Skeletal muscle satellite cell (primary cell): ENCODE data around the gene KRTAP2-1. TPM values are rescaled to one million over a fixed set of nuclear protein-coding genes. Genes with fewer than 3 reads are reported as not detected.
"Not testable (repeated sequence)": the region's sequence is repeated elsewhere in the genome, so short reads cannot be mapped to it uniquely, and the experiment has no call there.

Experiments used
- H3K27me3 ChIP-seq: 2 replicates; pipeline ENCODE4 v1.7.0; 2013; ENCODE audit warnings: low read length; ENCODE audit not compliant: control insufficient read depth, insufficient read depth
- H3K36me3 ChIP-seq: 2 replicates; pipeline ENCODE4 v1.7.0; 2013; ENCODE audit warnings: mild to moderate bottlenecking, control low read depth, low read length; ENCODE audit not compliant: insufficient read depth
- H3K4me1 ChIP-seq: 2 replicates; pipeline ENCODE4 v1.7.0; 2013; ENCODE audit warnings: low read length; ENCODE audit not compliant: control insufficient read depth, insufficient read depth
- H3K4me2 ChIP-seq: 2 replicates; pipeline ENCODE4 v1.7.0; 2013; ENCODE audit warnings: mild to moderate bottlenecking, low read length
- H3K4me3 ChIP-seq: 2 replicates; pipeline ENCODE4 v1.7.0; 2013; ENCODE audit warnings: low read length
- H3K9ac ChIP-seq: 2 replicates; pipeline ENCODE4 v1.7.0; 2013; ENCODE audit warnings: mild to moderate bottlenecking, low read depth, low read length, moderate library complexity
- H3K9me3 ChIP-seq: replicated peaks from 2 replicates; pipeline ENCODE4 v1.7.0; 2013; ENCODE audit warnings: mild to moderate bottlenecking, control low read depth, low read length
- total RNA-seq: library from RNA; depleted of rRNA; stranded (reverse); fragments of >200 nt; gene quantifications from 2 replicates; pipeline ENCODE4 v1.2.3, GENCODE V29; 2012; rRNA removed

KRTAP2-1 gene
- not detected in 2 replicates for total RNA-seq

GRCh38 chr17:41046735-41047465 lies at the start of gene KRTAP2-1:
Gene KRTAP2-1, minus strand, starts transcription at chr17:41047316. Its CDS starts 49 bp downstream, at chr17:41047267.
- not testable (repeated sequence) for H3K36me3 ChIP-seq, H3K9me3 ChIP-seq, H3K27me3 ChIP-seq
- Histone ChIP-seq H3K4me2 (peak within 1 kb of the TSS; percentile 56), H3K4me1 (peaks cover 18% of the 10 kb centered on the region), H3K9ac (peak within 1 kb of the TSS; percentile 83), H3K4me3 (peak within 1 kb of the TSS; percentile 0)

GRCh38 chr17:41096055-41096454 lies 48.9 kb upstream of the KRTAP2-1 start:
- Histone ChIP-seq H3K9ac (no peak overlapping the region), H3K27me3 (no peaks in the 10 kb centered on the region), H3K36me3 (no peaks in the 10 kb centered on the region), H3K9me3 (no peaks in the 10 kb centered on the region), H3K4me2 (no peak overlapping the region), H3K4me1 (peaks cover 16% of the 10 kb centered on the region), H3K4me3 (no peak overlapping the region)

GRCh38 chr17:41088760-41089352 lies 41.7 kb upstream of the KRTAP2-1 start:
- not testable (repeated sequence) for H3K4me1 ChIP-seq, H3K36me3 ChIP-seq, H3K4me3 ChIP-seq, H3K9ac ChIP-seq, H3K27me3 ChIP-seq, H3K4me2 ChIP-seq, H3K9me3 ChIP-seq

- H3K4me3 ChIP-seq, H3K9me3 ChIP-seq, H3K36me3 ChIP-seq, H3K9ac ChIP-seq, H3K27me3 ChIP-seq: not testable (repeated sequence)
- peaks cover 20% of the 10 kb centered on the region for H3K4me1 ChIP-seq
- peak within 1 kb of the TSS; percentile 21 for H3K4me2 ChIP-seq
These were observed 37.2 kb upstream of the KRTAP2-1 start, which contains the start of gene KRTAP4-7 for GRCh38 chr17:41084100-41084856. Gene KRTAP4-7, plus strand, starts transcription at chr17:41084150. Its CDS starts 57 bp downstream, at chr17:41084207.

GRCh38 chr17:41083427-41083826 lies 36.3 kb upstream of the KRTAP2-1 start:
- H3K9ac ChIP-seq, H3K27me3 ChIP-seq, H3K9me3 ChIP-seq, H3K36me3 ChIP-seq, H3K4me3 ChIP-seq: not testable (repeated sequence)
- Histone ChIP-seq H3K4me2 (peak overlapping the region; percentile 17), H3K4me1 (peaks cover 20% of the 10 kb centered on the region)

GRCh38 chr17:41082626-41083025 lies 35.5 kb upstream of the KRTAP2-1 start:
- Histone ChIP-seq H3K36me3 (no peaks in the 10 kb centered on the region), H3K9me3 (no peaks in the 10 kb centered on the region), H3K27me3 (no peaks in the 10 kb centered on the region), H3K4me3 (no peak overlapping the region), H3K4me2 (no peak overlapping the region), H3K9ac (no peak overlapping the region), H3K4me1 (peaks cover 20% of the 10 kb centered on the region)

- H3K9me3 ChIP-seq, result no peaks in the 10 kb centered on the region
- H3K4me1 ChIP-seq, result peaks cover under 1% of the 10 kb centered on the region
- no peak overlapping the region for H3K4me3 ChIP-seq
- H3K9ac ChIP-seq, result no peak overlapping the region
- H3K4me2 ChIP-seq, result no peak overlapping the region
- H3K36me3 ChIP-seq, result no peaks in the 10 kb centered on the region
- H3K27me3 ChIP-seq, result no peaks in the 10 kb centered on the region
These were observed 29.7 kb upstream of the KRTAP2-1 start for GRCh38 chr17:41076788-41077187.

- H3K9ac ChIP-seq, result no peak overlapping the region
- H3K4me3 ChIP-seq, result no peak overlapping the region
- H3K4me1 ChIP-seq, result peaks cover 4% of the 10 kb centered on the region
- H3K27me3 ChIP-seq, result no peaks in the 10 kb centered on the region
- no peaks in the 10 kb centered on the region for H3K9me3 ChIP-seq
- H3K36me3 ChIP-seq, result no peaks in the 10 kb centered on the region
- no peak overlapping the region for H3K4me2 ChIP-seq
These were observed 26.6 kb upstream of the KRTAP2-1 start for GRCh38 chr17:41073676-41074075.

- H3K4me3 ChIP-seq, result no peak overlapping the region
- H3K4me2 ChIP-seq, result no peak overlapping the region
- H3K9ac ChIP-seq, result no peak overlapping the region
- no peaks in the 10 kb centered on the region for H3K27me3 ChIP-seq
- peaks cover 5% of the 10 kb centered on the region for H3K4me1 ChIP-seq
- no peaks in the 10 kb centered on the region for H3K36me3 ChIP-seq
- H3K9me3 ChIP-seq, result no peaks in the 10 kb centered on the region
These were observed 24.7 kb upstream of the KRTAP2-1 start for GRCh38 chr17:41071606-41072360.

- no peak overlapping the region for H3K4me3 ChIP-seq
- H3K27me3 ChIP-seq, result no peaks in the 10 kb centered on the region
- H3K4me2 ChIP-seq, result no peak overlapping the region
- no peak overlapping the region for H3K9ac ChIP-seq
- H3K4me1 ChIP-seq, result peaks cover 15% of the 10 kb centered on the region
- H3K9me3 ChIP-seq, result no peaks in the 10 kb centered on the region
- no peaks in the 10 kb centered on the region for H3K36me3 ChIP-seq
These were observed 21.9 kb upstream of the KRTAP2-1 start for GRCh38 chr17:41069031-41069430.

- Histone ChIP-seq H3K36me3 (no peaks in the 10 kb centered on the region), H3K9me3 (no peaks in the 10 kb centered on the region), H3K9ac (no peak overlapping the region), H3K4me2 (no peak overlapping the region), H3K4me1 (peaks cover 29% of the 10 kb centered on the region), H3K27me3 (no peaks in the 10 kb centered on the region), H3K4me3 (no peak overlapping the region)
These were observed 20.2 kb upstream of the KRTAP2-1 start for GRCh38 chr17:41067281-41067680.
